Pancreas (tissue), 10 donors: Measurements from ENCODE around the gene SLC27A5. TPM values are rescaled to one million over a fixed set of nuclear protein-coding genes. Genes with fewer than 3 reads are reported as not detected.

Experiments used
- ATAC-seq, 4 donors: fragments of 200-7000 bp; cut with Tn5 transposase; one replicate each; pipeline versions ENCODE4 v1.8.0 to v1.9.1; 2020; ENCODE audit warnings: mild to moderate bottlenecking in 4 of 4, moderate library complexity in 4 of 4
- DNase-seq, 6 donors: peaks; one replicate each; pipeline ENCODE4 v3.0.0-alpha.2; 2020
- FAIRE-seq: peaks from 2 replicates; lab custom pipeline; 2012; peaks lifted over from hg19 to GRCh38; lab: Jason Lieb, UNC
- H3K27ac ChIP-seq, 4 donors: fragments of 200-600 bp; sonication (generic); 1 replicate in 3 of 4; 2 replicates in 1 of 4; pipeline versions ENCODE4 v1.5.0 to v1.8.0; 2020
- H3K27me3 ChIP-seq, 4 donors: fragments of 200-600 bp; one replicate each; pipeline ENCODE4 v1.8.0; 2021
- H3K36me3 ChIP-seq, 3 donors: fragments of 200-600 bp; sonication (generic) in 1 of 3; one replicate each; pipeline versions ENCODE4 v1.5.0 to v1.8.0; 2020 to 2021
- H3K4me1 ChIP-seq, 3 donors: fragments of 200-600 bp; one replicate each; pipeline ENCODE4 v1.8.0; 2021
- H3K4me3 ChIP-seq, 4 donors: fragments of 200-600 bp; sonication (generic) in 2 of 4; one replicate each; pipeline versions ENCODE4 v1.5.0 to v1.8.0; 2020 to 2021
- H3K9me3 ChIP-seq, 4 donors: fragments of 200-600 bp; one replicate each; pipeline ENCODE4 v1.8.0; 2021
- CTCF ChIP-seq, 4 donors: fragments of 200-600 bp; sonication (generic) in 3 of 4; IDR thresholded peaks; one replicate each; pipeline versions ENCODE4 v1.5.0 to v1.8.0; 2021; ENCODE audit warnings: antibody characterized with exemption in 4 of 4
- WGBS, 2 donors: extraction: QIAGEN DNeasy Blood & Tissue Kit; methylation state at CpG; one replicate each; pipeline ENCODE4 v1.1.7; 2013; 5-methylcytosine and 5-hydroxymethylcytosine counted together
- intact Hi-C, 3 donors: fragments of 100-400 bp; cut with DNase I; formaldehyde crosslinking; loops; one replicate each; pipeline versions ENCODE4 v1.11.1 to v1.14.2; 2022
- polyA plus RNA-seq, 2 donors: library from polyadenylated mRNA; stranded (reverse); fragments of 200-250 nt; gene quantifications; one replicate each; pipeline ENCODE4 v1.2.3, GENCODE V29; 2013
- total RNA-seq, 6 donors: library from RNA; stranded (reverse); fragmentation: NEBNext Ultra II Directional in 4 of 6; extraction: Animal tissue kit (Norgen Biotek cat#: 25700) in 4 of 6; gene quantifications; one replicate each; pipeline versions ENCODE4 v1.2.1 to v1.2.4, GENCODE V29; 2021 to 2023
- donor health status: healthy with polysubstance abuse.
- donor health status: DM: no; HTN: no; CAD: no; lungs with moderate emphysema.
- donor health status: DM: no; HTN: no; CAD: no.
- donor health status: control.
- donor health status: control.
- donor health status: Bipolar disorder and iron deficiency.
- donor health status: DM: yes; HTN: yes; CAD: no.
- donor health status: DM: no; HTN: no; CAD: no.
- donor health status: DM: no; HTN: no; CAD: no.
- donor health status: DM: yes; HTN: yes; CAD: no.

The SLC27A5 gene
- total and polyA plus RNA-seq, 8 donors = 3.0 to 15.6 (median 6.1) TPM

GRCh38 chr19:58479303-58479702 is 32.5 kb downstream of the SLC27A5 start:
- H3K27me3 ChIP-seq = no peaks in the 10 kb centered on the region
- FAIRE-seq (no peak), ATAC-seq (no peak), DNase-seq (no peak)
- no peak overlapping the region for H3K4me3 ChIP-seq
- peaks cover 0 to 10% (median 0%) of the 10 kb centered on the region in 3 donors for H3K4me1 ChIP-seq
- TF ChIP-seq CTCF (IDR thresholded peaks at IDR 0.05) = no peak
- intact Hi-C loops = no loop called here
- no peak overlapping the region for H3K27ac ChIP-seq
- 91 to 93% methylated on average over 7 of the region's 7 CpGs for WGBS, 2 donors
- no peaks in the 10 kb centered on the region for H3K9me3 ChIP-seq
- H3K36me3 ChIP-seq = peaks cover 0 to 11% (median 0%) of the 10 kb centered on the region in 3 donors

GRCh38 chr19:58477871-58478270 is 33.9 kb downstream of the SLC27A5 start:
- Histone ChIP-seq H3K9me3 (no peaks in the 10 kb centered on the region), H3K27me3 (no peaks in the 10 kb centered on the region), H3K36me3 (peaks cover 0 to 11% (median 0%) of the 10 kb centered on the region in 3 donors), H3K4me3 (no peak overlapping the region), H3K27ac (no peak overlapping the region), H3K4me1 (peaks cover 0 to 10% (median 0%) of the 10 kb centered on the region in 3 donors)
- no peak for FAIRE-seq
- DNase-seq = peak in 2 of 6 donors; percentile 49 to 69
- ATAC-seq = no peak
- no peak for TF ChIP-seq CTCF (IDR thresholded peaks at IDR 0.05)
- 100% methylated on average over 1 of the region's 1 CpG for WGBS, 2 donors
- intact Hi-C loops = no loop called here

- no peak for TF ChIP-seq CTCF (IDR thresholded peaks at IDR 0.05)
- Histone ChIP-seq H3K4me1 (peaks cover 0 to 10% (median 0%) of the 10 kb centered on the region in 3 donors), H3K27me3 (no peaks in the 10 kb centered on the region), H3K9me3 (no peaks in the 10 kb centered on the region), H3K4me3 (no peak overlapping the region), H3K27ac (peak overlapping the region in 3 of 4 donors; percentile 86 to 89 (median 86)), H3K36me3 (peaks cover 0 to 16% (median 2%) of the 10 kb centered on the region in 3 donors)
- intact Hi-C loops = no loop called here
- 86 to 91% methylated on average over 15 of the region's 15 CpGs for WGBS, 2 donors
- FAIRE-seq (no peak), DNase-seq (peak in 1 of 6 donors; percentile 56), ATAC-seq (no peak)
These were observed 34.7 kb downstream of the SLC27A5 start for GRCh38 chr19:58477130-58477529.

- FAIRE-seq = no peak
- no peak for TF ChIP-seq CTCF (IDR thresholded peaks at IDR 0.05)
- H3K4me1 ChIP-seq = peaks cover 0 to 10% (median 0%) of the 10 kb centered on the region in 3 donors
- no peaks in the 10 kb centered on the region for H3K9me3 ChIP-seq
- DNase-seq = no peak
- ATAC-seq = peak in 1 of 4 donors; percentile 20
- no peaks in the 10 kb centered on the region for H3K27me3 ChIP-seq
- 3 to 5% methylated on average over 27 of the region's 27 CpGs for WGBS, 2 donors
- H3K36me3 ChIP-seq = peaks cover 0 to 18% (median 8%) of the 10 kb centered on the region in 3 donors
- intact Hi-C loops = no loop called here
- peak overlapping the region; percentile 84 to 89 (median 86) for H3K27ac ChIP-seq
- peak overlapping the region; percentile 32 to 67 (median 63) for H3K4me3 ChIP-seq
These were observed 35.2 kb downstream of the SLC27A5 start for GRCh38 chr19:58476498-58477015.
